GM23338 (cell line): ENCODE measurements around the gene SLC38A8. TPM values are rescaled to one million over a fixed set of nuclear protein-coding genes. Genes with fewer than 3 reads are reported as not detected.

Experiments used
- ATAC-seq: fragments of 200-7000 bp; cut with Tn5 transposase; 3 replicates; pipeline ENCODE4 v1.9.1; 2020
- DNase-seq: peaks from one replicate; pipeline ENCODE4 v3.0.0-alpha.2; 2015; ENCODE audit warnings: low spot score
- H2AFZ ChIP-seq: fragments of 200-600 bp; sonication (generic); 2 replicates; pipeline ENCODE4 v1.8.0; 2016; ENCODE audit warnings: antibody characterized with exemption, mild to moderate bottlenecking, moderate library complexity
- H3F3A ChIP-seq: fragments of 200-600 bp; sonication (generic); replicated peaks from 2 replicates; pipeline ENCODE4 v1.8.0; 2017; ENCODE audit warnings: antibody characterized with exemption, mixed run types, low read depth
- H3K27ac ChIP-seq: fragments of 200-600 bp; sonication (generic); 2 replicates; pipeline ENCODE4 v1.6.1; 2016; ENCODE audit warnings: low read depth
- H3K27me3 ChIP-seq: fragments of 200-600 bp; sonication (generic); 2 replicates; pipeline ENCODE4 v1.8.0; 2016; ENCODE audit warnings: mild to moderate bottlenecking, mixed run types, moderate library complexity; ENCODE audit not compliant: insufficient read depth
- H3K36me3 ChIP-seq: fragments of 200-600 bp; sonication (generic); 2 replicates; pipeline ENCODE4 v1.8.0; 2016; ENCODE audit warnings: mild to moderate bottlenecking; ENCODE audit not compliant: insufficient read depth
- H3K4me1 ChIP-seq: fragments of 200-600 bp; sonication (generic); 2 replicates; pipeline ENCODE4 v1.8.0; 2016; ENCODE audit warnings: mild to moderate bottlenecking, moderate library complexity; ENCODE audit not compliant: insufficient read depth
- H3K4me2 ChIP-seq: fragments of 200-600 bp; sonication (generic); 2 replicates; pipeline ENCODE4 v1.7.1; 2017; ENCODE audit warnings: mixed run types
- H3K4me3 ChIP-seq: fragments of 200-600 bp; sonication (generic); 2 replicates; pipeline ENCODE4 v1.6.1; 2016; ENCODE audit warnings: mixed run types
- H3K79me2 ChIP-seq: fragments of 200-600 bp; sonication (generic); replicated peaks from 2 replicates; pipeline ENCODE4 v1.8.0; 2017; ENCODE audit warnings: mild to moderate bottlenecking; ENCODE audit not compliant: insufficient read depth
- H3K9me2 ChIP-seq: fragments of 200-600 bp; sonication (generic); 2 replicates; pipeline ENCODE4 v1.8.0; 2017; ENCODE audit not compliant: insufficient read depth
- H4K20me1 ChIP-seq: fragments of 200-600 bp; sonication (generic); replicated peaks from 2 replicates; pipeline ENCODE4 v1.8.0; 2017; ENCODE audit warnings: mild to moderate bottlenecking; ENCODE audit not compliant: insufficient read depth
- H3K27ac Mint-ChIP-seq: 2 replicates; pipeline ENCODE4 v1.8.0; 2020; ENCODE audit warnings: inconsistent platforms, mild to moderate bottlenecking, moderate library complexity, mixed read lengths
- H3K27me3 Mint-ChIP-seq: 3 replicates; pipeline ENCODE4 v1.8.0; 2022; ENCODE audit warnings: low read depth, mild to moderate bottlenecking, moderate library complexity, mixed read lengths, inconsistent platforms; ENCODE audit not compliant: insufficient read depth, poor library complexity
- H3K36me3 Mint-ChIP-seq: 3 replicates; pipeline ENCODE4 v1.8.0; 2021; ENCODE audit warnings: low read depth, mild to moderate bottlenecking, inconsistent platforms, moderate library complexity, mixed read lengths
- H3K4me1 Mint-ChIP-seq: 3 replicates; pipeline ENCODE4 v1.8.0; 2020; ENCODE audit warnings: mild to moderate bottlenecking, inconsistent platforms, mixed read lengths
- H3K4me3 Mint-ChIP-seq: 3 replicates; pipeline ENCODE4 v1.8.0; 2021; ENCODE audit warnings: moderate library complexity, mild to moderate bottlenecking, inconsistent platforms, mixed read lengths
- H3K9me3 Mint-ChIP-seq: 3 replicates; pipeline ENCODE4 v1.8.0; 2020; ENCODE audit warnings: moderate library complexity, mild to moderate bottlenecking, inconsistent platforms, mixed read lengths
- JUNB ChIP-seq: IDR thresholded peaks from one replicate; pipeline ENCODE4 v1.6.1; 2016; ENCODE audit warnings: antibody characterized with exemption; ENCODE audit not compliant: unreplicated experiment
- NANOG ChIP-seq: IDR thresholded peaks from 2 replicates; pipeline ENCODE4 v1.6.1; 2016; ENCODE audit warnings: antibody characterized with exemption, borderline replicate concordance
- STAT1 ChIP-seq: IDR thresholded peaks from one replicate; pipeline ENCODE4 v1.6.1; 2016; ENCODE audit warnings: antibody characterized with exemption; ENCODE audit not compliant: unreplicated experiment
- ZNF114 ChIP-seq: fragments of 250-450 bp; sonication (Bioruptor Pico); IDR thresholded peaks from 2 replicates; pipeline ENCODE4 v1.5.0; 2020; ENCODE audit warnings: mild to moderate bottlenecking, moderate library complexity
- ZNF331 ChIP-seq: fragments of 250-450 bp; sonication (Bioruptor Pico); IDR thresholded peaks from 2 replicates; pipeline ENCODE4 v1.5.0; 2020; ENCODE audit warnings: low read depth, mild to moderate bottlenecking, moderate library complexity
- polyA plus RNA-seq: library from polyadenylated mRNA; unstranded; fragments of >200 nt; fragmentation: Nextera tagmentation; extraction: Ambion mirVana; gene quantifications from 2 replicates; pipeline ENCODE4 v1.2.1, GENCODE V29; 2016
- total RNA-seq: library from RNA; depleted of rRNA; stranded (reverse); fragments of >200 nt; shearing (Covaris generic); gene quantifications from 2 replicates; pipeline ENCODE4 v1.2.3, GENCODE V29; 2014
- TF ChIP-seq, protein P1 (sequence below): fragments of 250-450 bp; sonication (Bioruptor Pico); IDR thresholded peaks from 2 replicates; pipeline ENCODE4 v1.5.0; 2020; ENCODE audit warnings: mild to moderate bottlenecking, moderate library complexity

The SLC38A8 gene
- total and polyA plus RNA-seq, 2 experiments from 2014 or later: not detected

DNA sequence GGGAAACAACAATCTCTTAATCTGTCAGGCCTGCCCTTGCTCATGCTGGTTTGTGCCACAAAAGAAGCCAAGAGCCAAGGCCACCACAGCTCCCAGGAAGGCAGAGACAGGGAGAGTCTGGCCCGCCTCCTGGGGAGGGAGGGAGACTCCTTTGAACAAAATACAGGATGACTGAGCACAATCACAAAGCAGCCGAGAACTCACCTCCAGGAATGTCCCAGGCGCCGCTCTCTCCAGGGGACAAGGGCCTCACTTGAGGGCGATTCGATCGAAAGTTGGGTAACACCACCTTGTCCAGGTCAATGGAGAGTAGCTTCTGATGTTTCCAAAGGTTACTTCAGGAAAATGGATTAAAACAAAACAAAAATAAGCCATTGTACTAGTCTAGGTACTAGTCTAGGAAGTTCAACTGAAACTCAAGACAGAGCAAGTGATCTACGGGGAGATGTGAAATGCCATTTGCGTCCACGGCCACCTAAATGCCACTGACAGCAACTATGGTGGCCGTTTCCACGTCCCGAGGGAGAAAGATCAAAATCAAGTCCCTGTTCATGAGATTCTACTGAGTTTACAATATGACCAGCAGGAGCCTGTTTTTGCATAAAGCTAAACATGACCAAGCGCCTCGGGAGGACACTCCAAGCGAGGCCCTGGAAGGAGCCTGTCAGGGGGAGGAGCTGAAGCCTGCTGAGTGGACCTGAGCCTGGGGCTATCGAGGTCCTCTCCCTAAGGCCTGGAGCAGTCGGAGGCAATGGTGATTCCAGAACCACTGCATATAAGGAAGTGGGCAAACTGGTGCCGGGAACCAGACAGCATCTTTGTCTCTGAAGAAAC is 13.4 kb upstream of the SLC38A8 start (continued):
- TF ChIP-seq, protein P1, sequence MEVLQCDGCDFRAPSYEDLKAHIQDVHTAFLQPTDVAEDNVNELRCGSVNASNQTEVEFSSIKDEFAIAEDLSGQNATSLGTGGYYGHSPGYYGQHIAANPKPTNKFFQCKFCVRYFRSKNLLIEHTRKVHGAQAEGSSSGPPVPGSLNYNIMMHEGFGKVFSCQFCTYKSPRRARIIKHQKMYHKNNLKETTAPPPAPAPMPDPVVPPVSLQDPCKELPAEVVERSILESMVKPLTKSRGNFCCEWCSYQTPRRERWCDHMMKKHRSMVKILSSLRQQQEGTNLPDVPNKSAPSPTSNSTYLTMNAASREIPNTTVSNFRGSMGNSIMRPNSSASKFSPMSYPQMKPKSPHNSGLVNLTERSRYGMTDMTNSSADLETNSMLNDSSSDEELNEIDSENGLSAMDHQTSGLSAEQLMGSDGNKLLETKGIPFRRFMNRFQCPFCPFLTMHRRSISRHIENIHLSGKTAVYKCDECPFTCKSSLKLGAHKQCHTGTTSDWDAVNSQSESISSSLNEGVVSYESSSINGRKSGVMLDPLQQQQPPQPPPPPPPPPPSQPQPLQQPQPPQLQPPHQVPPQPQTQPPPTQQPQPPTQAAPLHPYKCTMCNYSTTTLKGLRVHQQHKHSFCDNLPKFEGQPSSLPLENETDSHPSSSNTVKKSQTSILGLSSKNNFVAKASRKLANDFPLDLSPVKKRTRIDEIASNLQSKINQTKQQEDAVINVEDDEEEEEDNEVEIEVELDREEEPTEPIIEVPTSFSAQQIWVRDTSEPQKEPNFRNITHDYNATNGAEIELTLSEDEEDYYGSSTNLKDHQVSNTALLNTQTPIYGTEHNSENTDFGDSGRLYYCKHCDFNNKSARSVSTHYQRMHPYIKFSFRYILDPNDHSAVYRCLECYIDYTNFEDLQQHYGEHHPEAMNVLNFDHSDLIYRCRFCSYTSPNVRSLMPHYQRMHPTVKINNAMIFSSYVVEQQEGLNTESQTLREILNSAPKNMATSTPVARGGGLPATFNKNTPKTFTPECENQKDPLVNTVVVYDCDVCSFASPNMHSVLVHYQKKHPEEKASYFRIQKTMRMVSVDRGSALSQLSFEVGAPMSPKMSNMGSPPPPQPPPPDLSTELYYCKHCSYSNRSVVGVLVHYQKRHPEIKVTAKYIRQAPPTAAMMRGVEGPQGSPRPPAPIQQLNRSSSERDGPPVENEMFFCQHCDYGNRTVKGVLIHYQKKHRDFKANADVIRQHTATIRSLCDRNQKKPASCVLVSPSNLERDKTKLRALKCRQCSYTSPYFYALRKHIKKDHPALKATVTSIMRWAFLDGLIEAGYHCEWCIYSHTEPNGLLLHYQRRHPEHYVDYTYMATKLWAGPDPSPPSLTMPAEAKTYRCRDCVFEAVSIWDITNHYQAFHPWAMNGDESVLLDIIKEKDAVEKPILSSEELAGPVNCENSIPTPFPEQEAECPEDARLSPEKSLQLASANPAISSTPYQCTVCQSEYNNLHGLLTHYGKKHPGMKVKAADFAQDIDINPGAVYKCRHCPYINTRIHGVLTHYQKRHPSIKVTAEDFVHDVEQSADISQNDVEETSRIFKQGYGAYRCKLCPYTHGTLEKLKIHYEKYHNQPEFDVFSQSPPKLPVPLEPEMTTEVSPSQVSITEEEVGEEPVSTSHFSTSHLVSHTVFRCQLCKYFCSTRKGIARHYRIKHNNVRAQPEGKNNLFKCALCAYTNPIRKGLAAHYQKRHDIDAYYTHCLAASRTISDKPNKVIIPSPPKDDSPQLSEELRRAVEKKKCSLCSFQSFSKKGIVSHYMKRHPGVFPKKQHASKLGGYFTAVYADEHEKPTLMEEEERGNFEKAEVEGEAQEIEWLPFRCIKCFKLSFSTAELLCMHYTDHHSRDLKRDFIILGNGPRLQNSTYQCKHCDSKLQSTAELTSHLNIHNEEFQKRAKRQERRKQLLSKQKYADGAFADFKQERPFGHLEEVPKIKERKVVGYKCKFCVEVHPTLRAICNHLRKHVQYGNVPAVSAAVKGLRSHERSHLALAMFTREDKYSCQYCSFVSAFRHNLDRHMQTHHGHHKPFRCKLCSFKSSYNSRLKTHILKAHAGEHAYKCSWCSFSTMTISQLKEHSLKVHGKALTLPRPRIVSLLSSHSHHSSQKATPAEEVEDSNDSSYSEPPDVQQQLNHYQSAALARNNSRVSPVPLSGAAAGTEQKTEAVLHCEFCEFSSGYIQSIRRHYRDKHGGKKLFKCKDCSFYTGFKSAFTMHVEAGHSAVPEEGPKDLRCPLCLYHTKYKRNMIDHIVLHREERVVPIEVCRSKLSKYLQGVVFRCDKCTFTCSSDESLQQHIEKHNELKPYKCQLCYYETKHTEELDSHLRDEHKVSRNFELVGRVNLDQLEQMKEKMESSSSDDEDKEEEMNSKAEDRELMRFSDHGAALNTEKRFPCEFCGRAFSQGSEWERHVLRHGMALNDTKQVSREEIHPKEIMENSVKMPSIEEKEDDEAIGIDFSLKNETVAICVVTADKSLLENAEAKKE (CRISPR knock-in tag): no peak
- no peak for TF ChIP-seq ZNF331 (CRISPR knock-in tag)
- TF ChIP-seq ZNF114 (CRISPR knock-in tag): no peak
- no peak for TF ChIP-seq STAT1
- no peak for TF ChIP-seq JUNB

GRCh38 chr16:84055366-84055765 is 12.8 kb upstream of the SLC38A8 start:
- Histone ChIP-seq H3K4me3 (no peak overlapping the region), H3K27ac (no peak overlapping the region), H3K79me2 (no peaks in the 10 kb centered on the region), H3K9me2 (no peaks in the 10 kb centered on the region), H2AFZ (no peak overlapping the region), H4K20me1 (no peaks in the 10 kb centered on the region), H3K36me3 (no peaks in the 10 kb centered on the region), H3K4me2 (no peak overlapping the region), H3F3A (no peaks in the 10 kb centered on the region), H3K27me3 (no peaks in the 10 kb centered on the region), H3K4me1 (no peaks in the 10 kb centered on the region)
- DNase-seq (no peak), ATAC-seq (no peak)
- Mint-ChIP-seq H3K27ac (no peak overlapping the region; the same call in 1 of the 2 replicates), H3K9me3 (no peaks in the 10 kb centered on the region; the same call in 2 of the 3 replicates), H3K4me1 (no peaks in the 10 kb centered on the region), H3K4me3 (no peak overlapping the region), H3K27me3 (peaks cover 9% of the 10 kb centered on the region), H3K36me3 (peaks cover 68% of the 10 kb centered on the region)
- TF ChIP-seq, protein P1 (CRISPR knock-in tag): no peak
- no peak for TF ChIP-seq NANOG
